Spleen (tissue), 7 donors: ENCODE measurements around the gene ACADS.

Experiments used
- CTCF ChIP-seq, 11 experiments: fragments of 200-600 bp in 7 of 11; fragments of 450-650 bp in 4 of 11; sonication (generic) in 4 of 11; IDR thresholded peaks in 8 of 11; conservative IDR thresholded peaks in 3 of 11; 1 replicate in 7 of 11; 2 replicates in 4 of 11; pipeline versions ENCODE4 v1.4.0 to v1.8.0; 2016 to 2021; ENCODE audit warnings: antibody characterized with exemption in 11 of 11, inconsistent platforms in 4 of 11, mild to moderate bottlenecking in 1 of 11
- POLR2A ChIP-seq, 3 donors: fragments of 450-650 bp; IDR thresholded peaks; one replicate each; pipeline ENCODE4 v1.5.1; 2017; ENCODE audit warnings: antibody characterized with exemption in 3 of 3, mild to moderate bottlenecking in 1 of 3
- donor health status: DM: no; HTN: no; CAD: no; lungs with moderate emphysema.
- donor health status: DM: no; HTN: no; CAD: no.
- donor health status: DM: no; HTN: no; CAD: no.

- TF ChIP-seq CTCF (IDR thresholded peaks at IDR 0.05 in 8 of 11, conservative IDR thresholded peaks at IDR 0.05 in 3 of 11) (no peak), POLR2A (IDR thresholded peaks at IDR 0.05) (no peak)
These were observed 29.6 kb downstream of the ACADS start for GRCh38 chr12:120755269-120755668.
